K562 (cell line): Measurements from ENCODE around the gene AARSD1. TPM values are rescaled to one million over a fixed set of nuclear protein-coding genes. Genes with fewer than 3 reads are reported as not detected.

Experiments
- ATF4 ChIP-seq: fragments of 450-650 bp; formaldehyde crosslinking; IDR thresholded peaks from 2 replicates; pipeline ENCODE4 v1.4.0; 2022; ENCODE audit warnings: mild to moderate bottlenecking, moderate library complexity
- BACH1 ChIP-seq: fragments of 200-800 bp; sonication (Bioruptor generic); IDR thresholded peaks from 2 replicates; pipeline ENCODE4 v1.6.1; 2016; ENCODE audit warnings: missing genetic modification characterization, missing compliant biosample characterization
- CCNT2 ChIP-seq: IDR thresholded peaks from 2 replicates; pipeline ENCODE4 v1.6.1; 2011; ENCODE audit warnings: borderline replicate concordance, low read depth, mild to moderate bottlenecking, moderate library complexity, mixed read lengths, low read length; ENCODE audit not compliant: insufficient read length; ENCODE audit errors: extremely low read depth
- E2F1 ChIP-seq: sonication (generic); formaldehyde crosslinking; IDR thresholded peaks from 2 replicates; pipeline ENCODE4 v1.8.1; 2023; ENCODE audit warnings: mild to moderate bottlenecking, missing genetic modification reagents, moderate library complexity
- FOSL1 ChIP-seq: fragments of 200-800 bp; sonication (Bioruptor generic); conservative IDR thresholded peaks from 2 replicates; pipeline ENCODE4 v1.6.1; 2016; ENCODE audit warnings: missing genetic modification characterization, missing compliant biosample characterization
- FOXK2 ChIP-seq, 2 experiments: fragments of 450-650 bp; IDR thresholded peaks in 1 of 2; conservative IDR thresholded peaks in 1 of 2; 2 replicates each; pipeline ENCODE4 v1.6.1; 2016; ENCODE audit warnings: low read depth in 2 of 2, mild to moderate bottlenecking in 1 of 2
- MTA1 ChIP-seq: fragments of 450-650 bp; IDR thresholded peaks from 2 replicates; pipeline ENCODE4 v1.6.1; 2017; ENCODE audit warnings: borderline replicate concordance
- MXD1 ChIP-seq: fragments of 250-450 bp; sonication (Bioruptor Pico); IDR thresholded peaks from 2 replicates; pipeline ENCODE4 v1.8.0; 2021; ENCODE audit warnings: borderline replicate concordance, mild to moderate bottlenecking, moderate library complexity; ENCODE audit not compliant: poor library complexity, severe bottlenecking
- MXI1 ChIP-seq: IDR thresholded peaks from 2 replicates; pipeline ENCODE4 v1.6.1; 2011; ENCODE audit warnings: low read depth, mild to moderate bottlenecking, improper control_type of control experiment, low read length
- NCOA1 ChIP-seq: fragments of 450-650 bp; IDR thresholded peaks from 2 replicates; pipeline ENCODE4 v1.6.1; 2016; ENCODE audit warnings: low read depth
- NFRKB ChIP-seq: fragments of 450-650 bp; IDR thresholded peaks from 2 replicates; pipeline ENCODE4 v1.6.1; 2016; ENCODE audit warnings: low read depth
- ZNF384 ChIP-seq: IDR thresholded peaks from 2 replicates; pipeline ENCODE4 v1.6.1; 2012; ENCODE audit warnings: low read depth, low read length, improper control_type of control experiment
- ZNF407 ChIP-seq: fragments of 450-650 bp; IDR thresholded peaks from 2 replicates; pipeline ENCODE4 v1.6.1; 2016; ENCODE audit warnings: low read depth
- ZNF584 ChIP-seq: fragments of 200-800 bp; sonication (Bioruptor generic); IDR thresholded peaks from 2 replicates; pipeline ENCODE4 v1.6.1; 2016; ENCODE audit warnings: low read depth, mild to moderate bottlenecking, missing genetic modification characterization, missing compliant biosample characterization
- polyA plus RNA-seq, 8 experiments: library from polyadenylated mRNA; depleted of rRNA in 4 of 8; stranded (reverse) in 5 of 8; unstranded in 3 of 8; fragments of >200 nt; fragmentation: Nextera tagmentation in 2 of 8; fragmentation: Illumina TruSeq in 1 of 8; extraction: Ambion mirVana in 2 of 8; extraction: Trizol in 1 of 8; gene quantifications; 2 replicates each; pipeline versions ENCODE4 v1.2.1 to v1.2.3, GENCODE V29; 2011 to 2014; ENCODE audit warnings: inconsistent platforms in 1 of 8, missing spikeins in 1 of 8
- total RNA-seq, 7 experiments: library from RNA; depleted of rRNA in 6 of 7; stranded (reverse); fragments of >200 nt in 6 of 7; fragmentation: Illumina TruSeq in 2 of 7; extraction: Trizol in 2 of 7; gene quantifications; 2 replicates each; pipeline versions ENCODE4 v1.2.1 to v1.2.3, GENCODE V29; 2011 to 2021; ENCODE audit warnings: low replicate concordance in 1 of 7
- TF ChIP-seq, protein P1 (sequence below): fragments of 450-650 bp; IDR thresholded peaks from 2 replicates; pipeline ENCODE4 v1.6.1; 2016

AARSD1 gene
- total and polyA plus RNA-seq, 9 of the 15 experiments (the other 6 are each of a cell fraction or from before 2014, with no cell fraction given), result 51.7 to 98.5 (median 68.6) TPM

DNA sequence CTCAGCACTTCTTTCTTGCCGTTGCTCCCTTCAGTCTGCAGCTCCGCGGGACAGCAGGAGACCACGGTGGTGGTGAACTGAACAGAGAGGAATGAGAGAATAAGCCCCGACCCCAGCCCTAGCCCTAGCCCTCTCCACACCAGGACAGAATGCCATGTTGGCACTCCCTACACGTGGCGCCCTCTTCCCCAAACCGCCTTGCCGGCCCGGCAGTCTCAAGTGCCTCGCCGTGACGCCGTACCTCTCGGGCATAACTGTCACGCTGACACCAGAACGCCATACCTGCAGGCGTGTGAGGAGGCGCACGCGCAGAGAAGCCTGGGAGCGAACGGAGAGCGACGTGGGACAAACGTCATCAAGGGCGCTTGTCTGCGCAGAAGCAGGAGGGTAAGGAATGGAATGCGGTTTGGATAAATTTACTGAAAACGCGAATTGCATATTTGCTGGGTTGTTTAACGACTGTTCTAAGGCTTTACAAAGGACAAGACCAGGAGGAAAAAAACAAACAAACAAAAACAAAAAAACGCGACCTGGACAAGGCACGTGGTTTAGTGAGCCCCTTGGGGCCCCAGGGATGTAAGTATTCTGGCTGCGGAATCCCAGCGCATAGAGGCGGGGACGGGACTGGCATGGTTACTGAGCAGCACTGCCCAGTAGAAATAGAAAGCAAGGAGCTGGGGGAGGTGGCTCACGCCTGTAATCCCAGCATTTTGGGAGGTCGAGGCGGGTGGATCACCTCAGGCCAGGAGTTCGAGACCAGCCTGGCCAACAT, at the start of gene AARSD1 (continued):
- TF ChIP-seq FOXK2 (conservative IDR thresholded peaks at IDR 0.05 in 1 of 2, IDR thresholded peaks at IDR 0.05 in 1 of 2; ENCODE audit: low read depth in 2 of 2), result peak; percentile 48 to 75; a peak in 2 of 4 replicates
- TF ChIP-seq BACH1, result 0 out of 2 replicates have a peak, but pooled peaks have one; percentile 44
- no peak for TF ChIP-seq ATF4 (CRISPR knock-in tag)
- TF ChIP-seq MXD1 (CRISPR knock-in tag), result peak; percentile 55
- TF ChIP-seq NFRKB, result peak; percentile 79; the same call in 1 of the 2 replicates
- TF ChIP-seq FOSL1, result no peak
- peak; percentile 82 for TF ChIP-seq MXI1
- peak; percentile 73 for TF ChIP-seq MTA1
- no peak; the same call in 1 of the 2 replicates for TF ChIP-seq ZNF384
- peak; percentile 31 for TF ChIP-seq CCNT2
- TF ChIP-seq NCOA1, result peak; percentile 66; the same call in 1 of the 2 replicates
- TF ChIP-seq, protein P1, sequence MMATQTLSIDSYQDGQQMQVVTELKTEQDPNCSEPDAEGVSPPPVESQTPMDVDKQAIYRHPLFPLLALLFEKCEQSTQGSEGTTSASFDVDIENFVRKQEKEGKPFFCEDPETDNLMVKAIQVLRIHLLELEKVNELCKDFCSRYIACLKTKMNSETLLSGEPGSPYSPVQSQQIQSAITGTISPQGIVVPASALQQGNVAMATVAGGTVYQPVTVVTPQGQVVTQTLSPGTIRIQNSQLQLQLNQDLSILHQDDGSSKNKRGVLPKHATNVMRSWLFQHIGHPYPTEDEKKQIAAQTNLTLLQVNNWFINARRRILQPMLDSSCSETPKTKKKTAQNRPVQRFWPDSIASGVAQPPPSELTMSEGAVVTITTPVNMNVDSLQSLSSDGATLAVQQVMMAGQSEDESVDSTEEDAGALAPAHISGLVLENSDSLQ, result peak; percentile 87
- TF ChIP-seq ZNF584 (CRISPR knock-in tag), result no peak
- TF ChIP-seq E2F1 (CRISPR knock-in tag), result no peak
- peak; percentile 94 for TF ChIP-seq ZNF407
